Measurements from ENCODE around the gene IFIT5.
A peak's percentile ranks its signal among the peaks of the same experiment; 100 is the strongest.
"Not testable (repeated sequence)": the region's sequence is repeated elsewhere in the genome, so short reads cannot be mapped to it uniquely, and the experiment has no call there.

IFIT5 gene

DNA sequence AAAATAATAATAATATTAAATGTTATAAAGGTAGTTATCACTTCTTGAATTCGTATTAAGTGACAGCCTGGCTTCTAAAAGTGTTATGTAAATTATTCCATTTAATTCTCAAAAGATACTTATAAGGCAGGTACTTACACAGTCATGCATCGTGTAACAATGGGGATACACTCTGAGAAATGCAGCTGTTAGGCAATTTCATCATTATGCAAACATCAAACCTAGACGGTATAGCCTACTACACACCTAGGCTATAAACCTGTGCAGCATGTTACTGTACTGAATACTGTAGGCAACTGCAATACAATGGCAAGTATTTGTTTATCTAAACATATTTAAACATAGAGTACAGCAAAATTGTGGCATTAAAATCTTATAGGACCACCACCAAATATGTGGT, 20.5 kb upstream of the IFIT5 start:
- no peak for DNase-seq

DNA sequence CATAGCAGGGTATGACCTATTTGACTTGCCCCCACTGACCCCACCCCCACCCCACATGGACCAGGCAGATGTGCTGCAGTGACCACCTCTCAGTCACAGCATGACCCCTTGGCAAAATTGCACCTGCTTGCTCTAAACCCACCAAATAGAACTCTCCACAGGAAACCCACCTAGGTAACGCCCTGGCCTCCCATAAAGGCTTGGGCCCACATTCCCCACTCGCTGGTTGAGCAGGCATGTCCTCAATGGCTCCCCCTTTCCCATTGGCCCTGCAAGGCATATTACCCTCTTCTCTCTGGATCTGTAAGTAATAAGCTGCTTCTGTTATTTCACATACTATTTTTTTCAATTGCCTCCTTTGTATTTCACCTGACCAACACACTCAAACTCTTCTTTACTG, 19.2 kb upstream of the IFIT5 start:
- DNase-seq, result no peak

DNA sequence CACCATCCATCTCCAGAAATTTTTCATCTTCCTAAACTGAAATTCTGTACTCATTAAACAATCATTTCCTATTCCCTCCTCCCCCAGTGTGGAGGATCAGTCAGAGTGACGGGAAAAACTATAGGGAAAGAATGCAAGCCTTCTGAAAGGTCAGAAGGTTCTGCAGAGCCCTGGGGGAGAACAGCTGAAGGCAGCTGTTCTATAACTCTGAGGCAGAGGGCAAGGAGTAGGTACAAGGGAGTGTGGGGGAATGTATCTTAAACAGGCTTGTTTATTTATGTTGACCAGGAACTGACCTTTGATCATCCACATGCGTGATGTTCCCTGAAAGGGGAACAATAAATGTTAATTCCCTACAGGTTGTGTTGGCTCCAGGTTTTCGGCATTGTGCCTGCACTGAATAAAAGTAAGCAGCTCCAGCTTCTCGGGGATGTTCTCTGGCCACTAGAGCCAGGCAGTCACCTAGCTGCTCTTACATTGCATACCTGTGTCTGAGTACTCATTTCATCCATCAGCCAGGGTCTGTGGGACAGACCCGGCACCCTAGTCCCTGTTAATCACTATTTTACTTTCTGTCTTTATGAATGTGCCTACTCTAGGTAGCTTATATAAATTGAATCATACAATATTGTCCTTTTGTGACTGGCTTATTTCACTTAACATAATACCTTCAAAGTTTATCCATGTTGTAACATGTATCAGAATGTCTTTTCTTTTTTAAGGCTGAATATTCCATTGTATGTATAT, 16.2 kb upstream of the IFIT5 start:
- no peak for DNase-seq

DNA sequence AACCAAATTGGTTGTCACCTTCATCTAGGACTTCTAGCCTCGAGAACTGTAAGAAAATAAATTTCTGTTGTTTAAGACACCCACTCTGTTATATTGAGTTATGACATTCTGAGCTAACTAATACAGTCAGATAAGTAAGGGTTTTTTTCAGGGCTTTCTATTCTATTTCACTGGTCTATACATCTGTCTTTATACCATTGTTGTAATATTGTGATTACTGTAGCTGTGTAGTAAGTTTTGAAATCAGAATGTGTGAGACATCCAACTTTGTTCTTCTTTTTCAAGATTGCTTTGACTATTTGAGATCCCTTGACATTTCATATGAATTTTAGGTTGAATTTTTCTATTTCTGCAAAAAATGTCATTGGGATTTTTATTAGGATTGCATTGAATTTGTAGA, 14.4 kb upstream of the IFIT5 start:
- no peak for DNase-seq

DNA sequence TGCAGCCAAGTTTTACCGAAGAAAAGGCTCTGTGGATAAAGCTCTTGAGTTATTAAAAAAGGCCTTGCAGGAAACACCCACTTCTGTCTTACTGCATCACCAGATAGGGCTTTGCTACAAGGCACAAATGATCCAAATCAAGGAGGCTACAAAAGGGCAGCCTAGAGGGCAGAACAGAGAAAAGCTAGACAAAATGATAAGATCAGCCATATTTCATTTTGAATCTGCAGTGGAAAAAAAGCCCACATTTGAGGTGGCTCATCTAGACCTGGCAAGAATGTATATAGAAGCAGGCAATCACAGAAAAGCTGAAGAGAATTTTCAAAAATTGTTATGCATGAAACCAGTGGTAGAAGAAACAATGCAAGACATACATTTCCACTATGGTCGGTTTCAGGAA, 11.3 kb upstream of the IFIT5 start:
- peak in 1 of 5 experiments; percentile 14 for DNase-seq

DNA sequence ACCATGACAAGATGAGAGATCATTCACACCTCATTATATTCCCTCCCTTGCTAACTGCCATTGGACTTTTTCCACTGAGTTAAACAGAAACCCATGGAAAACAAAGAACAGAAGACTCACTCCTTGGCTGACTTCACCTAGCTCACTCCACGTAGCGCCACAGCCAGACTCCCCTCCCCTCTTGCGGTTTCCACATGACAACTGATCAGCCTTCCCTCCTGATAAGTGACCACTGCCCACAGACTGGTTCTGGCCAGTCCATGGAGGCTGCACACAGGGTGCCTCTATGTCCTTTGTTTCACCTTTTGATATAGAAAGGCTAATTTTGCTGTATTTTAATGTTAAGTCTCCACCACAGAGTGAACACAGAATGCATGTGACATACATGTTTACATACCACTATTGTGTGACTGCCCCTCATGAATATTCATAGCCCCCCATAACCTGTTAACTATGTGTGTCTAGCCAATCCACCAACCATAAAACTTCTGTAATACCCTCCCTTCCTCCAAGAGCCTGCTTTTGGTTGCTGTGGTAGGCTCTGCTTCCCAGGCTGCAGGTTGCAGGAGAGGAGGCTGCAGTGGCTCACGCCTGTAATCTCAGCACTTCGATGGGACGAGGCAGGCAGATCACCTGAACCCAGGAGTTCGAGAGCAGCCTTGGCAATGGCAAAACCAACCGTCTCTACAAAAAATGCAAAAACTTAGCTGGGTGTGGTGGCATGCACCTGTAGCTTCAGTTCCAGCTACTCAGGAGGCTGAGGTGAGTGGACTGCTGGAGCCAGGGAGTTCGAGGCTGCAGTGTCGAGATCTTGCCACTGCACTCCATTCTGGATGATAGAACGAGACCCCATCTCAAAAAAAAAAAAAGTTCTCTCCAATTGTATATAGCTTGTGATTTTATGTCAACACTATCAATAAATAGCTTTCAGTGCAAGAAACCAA, 10.0 kb upstream of the IFIT5 start:
- DNase-seq, result no peak

DNA sequence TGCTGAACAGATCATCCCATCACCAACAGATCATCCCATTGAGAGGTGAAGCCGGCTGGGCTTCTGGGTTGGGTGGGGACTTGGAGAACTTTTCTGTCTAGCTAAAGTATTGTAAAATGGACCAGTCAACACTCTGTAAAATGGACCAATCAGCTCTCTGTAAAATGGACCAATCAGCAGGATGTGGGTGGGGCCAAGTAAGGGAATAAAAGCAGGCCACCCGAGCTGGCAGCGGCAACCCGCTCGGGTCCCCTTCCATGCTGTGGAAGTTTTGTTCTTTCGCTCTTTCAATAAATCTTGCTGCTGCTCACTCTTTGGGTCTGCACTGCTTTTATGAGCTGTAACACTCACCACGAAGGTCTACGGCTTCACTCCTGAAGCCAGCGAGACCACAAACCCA, 8.2 kb upstream of the IFIT5 start:
- not testable (repeated sequence) for DNase-seq

DNA sequence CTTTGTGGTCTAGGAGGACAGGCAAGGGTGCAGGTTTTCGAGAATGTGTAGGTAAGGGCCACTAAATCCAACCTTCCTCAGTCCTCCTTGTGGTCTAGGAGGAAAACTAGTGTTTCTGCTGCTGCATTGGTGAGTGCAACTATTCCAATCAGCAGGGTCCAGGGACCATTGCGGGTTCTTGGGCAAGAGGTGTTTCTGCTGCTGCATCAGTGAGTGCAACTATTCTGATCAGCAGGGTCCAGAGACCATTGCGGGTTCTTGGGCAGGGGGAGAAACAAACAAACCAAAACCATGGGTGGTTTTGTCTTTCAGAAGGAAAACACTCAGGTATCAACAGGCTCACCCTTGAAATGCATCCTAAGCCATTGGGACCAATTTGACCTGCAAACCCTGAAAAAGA, 6.6 kb upstream of the IFIT5 start:
- DNase-seq, result not testable (repeated sequence)

DNA sequence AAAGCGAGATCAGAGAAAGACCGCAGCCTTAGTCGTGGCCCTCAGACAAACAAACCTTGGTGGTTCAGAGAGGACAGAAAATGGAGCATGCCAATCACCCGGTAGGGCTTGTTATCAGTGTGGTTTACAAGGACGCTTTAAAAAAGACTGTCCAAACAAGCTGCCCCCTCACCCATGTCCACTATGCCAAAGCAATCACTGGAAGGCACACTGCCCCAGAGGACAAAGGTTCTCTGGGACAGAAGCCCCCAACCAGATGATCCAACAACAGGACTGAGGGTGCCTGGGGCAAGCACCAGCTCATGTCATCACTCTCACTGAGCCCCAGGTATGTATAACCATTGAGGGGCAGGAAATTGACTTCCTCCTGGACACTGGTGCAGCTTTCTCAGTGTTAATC, 5.1 kb upstream of the IFIT5 start:
- DNase-seq, result not testable (repeated sequence)

DNA sequence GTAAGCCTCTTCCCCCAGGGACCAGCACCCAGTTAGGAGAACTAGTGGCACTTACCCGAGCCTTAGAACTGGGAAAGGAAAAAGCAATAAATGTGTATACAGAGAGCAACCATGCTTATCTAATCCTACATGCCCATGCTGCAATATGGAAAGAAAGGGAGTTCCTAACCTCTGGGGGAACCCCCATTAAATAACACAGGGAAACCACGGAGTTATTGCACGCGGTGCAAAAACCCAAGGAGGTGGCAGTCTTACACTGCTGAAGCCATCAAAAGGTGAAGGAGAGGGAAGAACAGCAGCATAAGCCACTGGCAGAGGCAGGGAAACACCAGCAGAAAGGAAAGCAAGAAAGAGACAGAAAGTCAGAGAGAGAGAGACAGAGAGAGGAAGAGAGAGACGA, 3.8 kb upstream of the IFIT5 start:
- DNase-seq, result not testable (repeated sequence)

DNA sequence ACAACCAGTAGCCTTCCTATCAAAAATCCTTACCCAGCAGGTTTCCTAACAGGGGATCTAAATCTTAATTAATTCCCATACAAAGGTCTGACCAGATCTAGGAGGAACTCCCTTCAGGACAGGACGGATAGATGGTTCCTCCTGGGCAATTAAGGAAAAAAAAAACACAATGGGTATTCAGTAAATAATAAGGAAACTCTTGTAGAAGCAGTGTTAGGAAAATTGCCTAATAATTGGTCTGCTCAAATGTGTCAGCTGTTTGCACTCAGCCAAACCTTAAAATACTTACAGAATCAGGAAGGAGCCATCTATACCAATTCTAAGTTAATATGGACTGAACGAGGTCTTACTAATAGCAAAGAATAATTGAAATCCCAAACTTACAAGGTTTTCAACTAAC, 3.2 kb upstream of the IFIT5 start:
- not testable (repeated sequence) for DNase-seq

DNA sequence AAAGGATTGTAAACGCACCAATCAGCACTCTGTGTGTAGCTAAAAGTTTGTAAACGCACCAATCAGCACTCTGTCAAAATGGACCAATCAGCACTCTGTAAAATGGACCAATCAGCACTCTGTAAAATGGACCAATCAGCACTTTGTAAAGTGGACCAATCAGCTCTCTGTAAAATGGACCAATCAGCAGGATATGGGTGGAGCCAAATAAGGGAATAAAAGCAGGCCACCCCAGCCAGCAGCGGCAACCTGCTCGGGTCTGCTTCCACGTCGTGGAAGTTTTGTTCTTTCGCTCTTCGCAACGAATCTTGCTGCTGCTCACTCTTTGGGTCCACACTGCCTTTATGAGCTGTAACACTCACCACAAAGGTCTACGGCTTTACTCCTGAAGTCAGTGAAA, 2.1 kb upstream of the IFIT5 start:
- DNase-seq, result peak in 1 of 5 experiments; percentile 41

DNA sequence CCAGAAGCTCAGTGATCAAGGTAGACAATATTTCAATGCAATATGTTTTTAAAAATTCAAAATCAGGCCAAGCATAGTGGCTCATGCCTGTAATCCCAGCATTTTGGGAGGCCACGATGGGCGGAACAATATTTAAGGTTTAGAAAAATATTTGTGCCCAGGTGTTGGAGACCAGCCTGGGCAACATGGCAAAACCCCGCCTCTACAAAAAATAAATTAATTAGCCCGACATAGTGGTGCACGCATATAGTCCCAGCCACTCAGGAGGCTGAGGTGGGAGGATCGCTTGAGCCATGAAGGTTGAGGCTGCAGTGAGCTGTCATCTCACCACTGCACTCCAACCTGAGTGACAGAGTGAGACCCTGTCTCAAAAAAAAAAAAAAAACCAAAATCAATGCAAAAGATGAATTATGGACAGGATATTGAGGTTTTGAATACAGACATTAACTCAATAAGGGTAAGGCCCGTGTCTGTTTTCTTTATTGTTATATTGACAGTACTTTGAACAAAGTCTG, 913 bp upstream of the IFIT5 start:
- DNase-seq, result no peak

DNA sequence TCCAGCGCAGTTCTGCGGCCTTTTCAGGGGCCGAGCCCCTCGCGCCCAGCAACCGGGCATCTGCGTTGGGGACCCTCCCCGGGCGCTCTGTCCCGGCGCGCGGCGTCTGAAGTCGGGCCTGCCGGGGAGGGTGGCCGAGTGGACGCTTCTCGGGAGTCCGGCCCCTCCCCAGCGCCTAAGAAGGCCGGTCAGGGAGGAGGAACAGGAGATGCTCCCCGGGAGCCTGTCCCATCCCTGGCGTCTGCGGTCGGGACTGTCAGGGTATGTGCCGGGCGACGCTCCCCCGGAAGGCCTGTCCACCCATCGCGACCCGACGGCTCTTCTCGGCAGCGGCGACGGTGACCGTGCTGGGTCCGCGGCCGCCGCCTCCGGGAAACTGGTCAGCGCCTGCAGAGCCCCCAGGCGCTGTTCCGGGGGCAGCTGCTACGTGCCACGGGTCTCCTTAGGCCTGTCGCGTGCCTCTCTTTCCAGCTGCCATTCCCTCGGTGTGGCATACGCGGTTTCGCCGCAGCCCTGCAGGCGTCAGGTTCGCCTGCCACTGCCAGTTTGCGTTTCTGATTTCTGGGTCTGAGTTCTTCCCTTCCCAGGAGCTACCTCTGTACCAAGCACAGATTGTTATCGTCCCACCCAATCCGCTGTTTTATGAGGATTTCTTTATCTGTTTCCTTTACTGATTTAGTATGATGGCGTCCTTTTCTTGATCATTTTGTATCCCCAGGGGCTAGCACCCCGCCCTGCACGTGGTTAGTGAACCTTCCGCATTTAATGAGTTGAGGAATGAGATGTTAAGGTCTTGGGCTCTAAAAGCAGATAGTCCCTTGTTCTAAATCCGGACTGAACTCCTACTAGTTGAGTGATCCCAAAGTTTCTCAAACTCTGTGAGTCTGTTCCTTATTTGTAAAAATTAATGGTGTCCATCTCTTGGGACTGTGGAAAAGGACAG, 782 bp downstream of the IFIT5 start:
- peak; percentile 5 to 51 (median 37) for DNase-seq

DNA sequence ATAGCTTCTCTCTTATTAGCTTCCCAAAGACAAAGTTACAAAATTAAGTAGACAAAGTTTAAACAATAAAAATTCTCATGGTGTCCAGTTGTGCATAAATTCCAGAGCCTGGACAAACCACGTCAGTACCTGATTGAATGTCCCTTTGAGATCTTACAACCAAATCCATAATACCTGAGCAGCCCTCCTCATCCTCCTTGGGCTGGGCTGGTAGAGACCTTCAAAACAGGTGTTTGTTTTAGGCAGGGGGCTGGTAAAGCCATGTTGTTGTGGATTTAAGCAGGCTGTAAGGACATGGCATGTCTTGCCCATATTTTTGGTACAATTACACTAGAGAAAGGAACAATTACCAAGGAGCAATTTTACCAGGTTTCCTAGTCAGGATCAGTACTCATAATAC, 2.1 kb downstream of the IFIT5 start:
- DNase-seq, result no peak

DNA sequence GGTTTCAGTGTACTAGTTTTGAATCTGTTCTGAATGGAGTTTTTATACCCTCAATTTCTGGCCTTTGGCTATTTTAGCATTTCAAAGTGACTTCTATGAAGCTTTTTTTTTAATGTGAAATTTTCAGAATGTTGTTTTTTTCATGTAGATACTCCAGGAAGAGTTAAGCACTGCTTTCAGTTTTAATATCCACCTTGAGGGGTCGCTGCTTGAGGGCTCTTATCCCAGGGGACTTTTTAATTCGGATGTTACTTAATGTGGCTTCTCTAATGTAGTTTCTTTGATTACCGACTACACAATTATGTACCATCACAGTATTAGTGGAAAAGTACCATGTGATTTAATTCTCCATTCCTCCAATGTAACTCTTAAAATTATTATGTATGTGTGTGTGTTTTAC, 5.2 kb downstream of the IFIT5 start:
- DNase-seq, result peak in 2 of 5 experiments; percentile 10 to 26

DNA sequence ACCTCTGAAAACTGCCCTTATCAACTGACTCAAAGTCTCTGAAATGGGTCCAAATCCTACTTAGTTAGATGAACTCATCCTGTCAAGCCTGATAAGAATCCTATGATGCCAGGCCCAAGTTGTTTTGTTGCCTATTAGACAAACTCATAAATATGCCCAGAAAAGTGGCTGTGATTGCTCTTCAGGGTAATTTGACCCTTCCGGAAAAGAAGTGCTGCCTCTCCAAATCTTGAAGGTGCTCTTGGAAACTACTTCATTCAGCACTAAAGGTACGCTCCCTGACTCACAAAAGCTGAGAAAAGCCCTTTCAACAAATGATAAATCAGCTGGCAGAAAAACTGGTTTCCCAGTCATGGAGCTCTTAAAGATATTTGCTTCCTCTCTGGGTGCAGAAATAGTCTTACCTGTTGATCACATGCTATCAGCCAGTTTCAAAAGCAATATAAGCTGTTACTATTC, 6.7 kb downstream of the IFIT5 start:
- no peak for DNase-seq

DNA sequence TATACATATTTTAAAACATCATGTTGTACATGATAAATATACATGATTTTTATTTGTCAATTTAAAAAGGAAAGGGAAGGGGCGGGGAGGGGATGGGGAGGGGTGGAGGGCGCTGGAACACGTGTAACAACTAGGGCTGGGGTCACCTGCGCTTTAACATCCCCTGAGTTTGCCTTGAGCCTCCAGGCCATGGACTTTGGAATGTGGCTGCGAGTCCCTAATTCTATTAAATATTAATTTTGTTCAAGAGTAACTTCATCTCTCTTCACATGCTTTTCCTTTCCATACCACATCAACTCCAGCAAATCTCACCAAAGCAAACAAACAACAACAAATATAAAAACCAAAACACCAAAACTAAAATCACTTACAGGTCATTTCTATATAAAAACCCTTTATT, 10.6 kb downstream of the IFIT5 start:
- no peak for DNase-seq

DNA sequence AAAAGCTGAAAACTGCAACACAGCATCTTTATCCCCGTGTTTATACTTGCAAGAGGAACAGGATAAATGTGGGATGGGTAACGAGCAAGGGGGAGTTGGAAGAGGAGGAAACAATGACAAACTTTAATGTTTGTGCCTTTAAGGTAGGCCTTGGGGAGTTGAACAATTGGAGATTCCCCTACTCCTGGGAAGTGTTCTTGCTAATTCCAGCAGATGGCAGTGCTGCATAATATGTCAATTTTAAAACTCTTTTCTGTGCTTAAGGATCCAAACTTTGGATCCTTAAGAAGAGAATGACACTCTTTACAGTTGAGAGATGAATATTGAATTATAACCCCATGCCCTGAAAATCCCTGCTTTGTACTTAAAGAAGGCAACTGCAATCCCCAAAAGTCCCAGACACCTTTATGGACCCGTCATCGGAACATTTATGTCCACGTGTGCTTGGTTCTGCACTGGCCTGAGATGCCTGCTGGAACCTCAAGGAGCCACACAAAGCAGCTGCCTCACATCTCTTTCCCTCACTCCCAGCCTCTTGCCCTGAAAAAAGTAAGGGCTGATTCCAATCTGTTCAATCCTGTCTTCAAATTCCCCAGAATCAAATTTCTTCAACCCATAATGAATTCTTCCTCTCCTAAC, 12.0 kb downstream of the IFIT5 start:
- DNase-seq, result peak in 1 of 5 experiments; percentile 37

DNA sequence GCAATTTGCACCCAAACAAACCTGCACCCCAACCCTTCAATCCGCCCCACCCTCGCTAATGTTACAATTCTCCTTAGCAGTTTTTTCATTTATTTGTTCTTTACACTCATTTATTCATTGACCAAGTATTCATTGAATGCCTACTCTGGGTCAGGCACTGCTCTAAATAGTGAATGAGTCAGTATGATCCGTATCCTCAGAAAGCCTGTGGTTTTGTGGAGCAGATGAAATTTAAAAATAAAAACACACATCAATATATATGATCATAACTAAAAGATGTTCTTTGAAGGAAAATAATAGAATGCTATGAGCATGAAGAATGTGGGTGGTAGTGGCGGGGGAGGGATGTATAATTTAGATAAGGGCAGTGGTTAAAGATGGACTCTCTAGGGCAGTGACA, 13.3 kb downstream of the IFIT5 start:
- no peak for DNase-seq

DNA sequence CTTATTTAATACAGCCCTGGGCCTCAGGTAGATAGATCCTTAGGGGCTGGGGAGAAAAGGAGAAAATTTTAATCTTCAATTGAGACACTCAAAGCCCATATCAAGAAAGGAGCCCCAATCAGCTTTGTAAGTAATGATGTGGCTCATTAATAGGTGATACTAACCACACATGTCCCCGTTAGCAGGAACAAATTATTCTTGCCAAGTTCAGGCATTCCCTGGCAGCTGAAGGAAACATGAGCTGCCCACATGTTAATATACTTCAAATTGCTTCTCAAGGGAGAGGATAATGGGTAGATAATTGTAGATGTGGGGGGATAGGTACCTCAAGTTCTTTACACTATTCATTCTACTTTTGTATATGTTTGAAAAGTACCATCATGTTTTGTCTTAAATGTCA, 14.5 kb downstream of the IFIT5 start:
- no peak for DNase-seq

DNA sequence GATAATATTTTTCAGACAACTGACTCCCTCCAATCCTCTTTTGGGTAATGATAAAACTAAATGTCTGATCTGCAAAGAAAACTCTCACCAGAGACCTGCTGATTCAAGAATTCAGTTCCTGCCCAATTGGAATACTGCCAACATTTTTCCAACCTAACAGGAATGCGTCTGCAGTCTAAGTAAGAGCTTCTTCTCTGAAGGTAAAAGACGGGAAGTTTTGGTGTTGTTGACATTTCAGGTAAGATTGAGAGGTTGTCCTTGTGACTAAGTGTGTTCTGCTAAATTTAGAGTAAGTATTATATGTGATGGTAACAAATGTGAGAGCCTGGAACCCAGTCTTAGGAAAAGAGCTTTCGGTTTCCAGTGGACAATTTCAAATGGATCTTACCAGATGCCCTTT, 17.6 kb downstream of the IFIT5 start:
- no peak for DNase-seq

Data from T-helper 2 cell (primary cell).